Activated CD8-positive, alpha-beta memory T cell treated with anti-CD3 and anti-CD28 coated beads for 1 hour (primary cell): Measurements from ENCODE around the gene VEGFA.

Experiments
- DNase-seq, 2 donors: peaks; one replicate each; pipeline ENCODE4 v3.0.0-alpha.2; 2020; ENCODE audit warnings: low read depth in 1 of 2; ENCODE audit errors: extremely low read depth in 1 of 2

VEGFA gene

GRCh38 chr6:43738877-43739641, 31.0 kb upstream of the VEGFA start:
- no peak for DNase-seq

GRCh38 chr6:43739642-43740091, 30.3 kb upstream of the VEGFA start:
- no peak for DNase-seq

DNA sequence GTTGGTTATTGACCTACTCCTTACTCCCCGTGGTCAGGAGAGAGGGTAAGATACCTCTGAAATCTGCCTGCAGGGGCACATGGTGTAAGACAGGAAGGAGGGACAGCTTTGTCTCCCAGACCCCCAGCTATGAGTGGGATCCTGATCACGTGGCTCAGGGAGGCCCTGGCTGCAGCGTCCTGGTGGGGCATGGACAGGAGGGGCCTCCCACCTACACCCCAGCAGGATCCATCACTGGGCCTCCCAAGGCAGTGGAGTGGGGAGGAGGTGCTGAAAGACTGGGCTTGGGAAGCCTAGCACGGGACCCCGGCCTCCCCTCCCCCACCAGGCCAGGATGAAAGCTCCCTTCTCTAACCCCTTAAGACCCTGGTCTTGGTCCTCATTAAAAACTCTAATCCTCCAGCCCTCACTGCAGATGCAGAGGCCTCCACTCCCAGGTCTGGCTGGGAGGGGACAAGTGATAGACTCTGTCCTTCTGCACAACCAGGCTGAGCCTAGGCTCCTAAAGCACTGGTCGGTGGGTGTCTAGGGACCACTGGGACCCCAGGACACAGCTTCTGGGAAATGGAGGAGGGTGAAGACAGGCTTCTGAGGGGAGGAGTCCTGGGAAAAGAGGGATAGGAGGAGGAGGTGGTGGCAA, 29.6 kb upstream of the VEGFA start:
- no peak for DNase-seq

DNA sequence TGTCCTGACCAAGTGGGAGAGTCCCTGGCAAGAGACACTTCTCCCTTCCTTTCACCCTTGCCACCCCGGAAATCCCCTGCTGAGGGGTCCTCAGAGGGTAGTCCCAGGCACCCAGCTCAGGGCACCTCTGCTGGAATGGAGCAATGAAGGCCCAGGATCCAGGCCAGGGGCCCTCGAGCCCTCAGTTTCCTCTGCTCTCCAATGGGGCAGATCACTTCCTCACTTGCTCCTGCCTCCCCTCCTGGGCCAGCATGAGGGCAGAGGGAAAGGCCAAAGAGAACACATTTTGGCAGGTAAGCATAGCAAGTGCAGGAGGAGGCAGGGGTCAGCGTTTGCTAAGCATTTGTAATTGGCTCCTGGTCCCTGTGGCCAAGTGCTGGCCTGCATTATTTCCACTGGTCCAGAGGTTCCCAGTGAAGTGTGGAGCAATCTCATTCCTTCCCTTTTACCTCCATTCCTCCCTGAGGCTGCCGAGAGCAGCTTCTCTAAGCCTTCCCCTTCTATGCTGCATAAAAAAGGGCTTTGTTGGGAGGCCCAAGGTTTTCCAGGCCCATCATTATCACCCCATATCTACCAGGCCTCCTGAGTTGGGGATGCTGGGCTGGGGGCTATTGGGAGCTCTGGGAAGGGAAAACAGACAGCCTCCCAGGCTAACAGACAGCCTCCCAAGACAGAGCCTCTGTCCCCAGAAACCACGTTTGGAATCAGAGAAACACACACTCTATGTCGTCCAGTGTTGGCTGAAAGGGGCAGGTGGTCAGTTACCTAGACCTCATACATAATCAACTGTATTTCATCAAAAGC, 28.8 kb upstream of the VEGFA start:
- no peak for DNase-seq

DNA sequence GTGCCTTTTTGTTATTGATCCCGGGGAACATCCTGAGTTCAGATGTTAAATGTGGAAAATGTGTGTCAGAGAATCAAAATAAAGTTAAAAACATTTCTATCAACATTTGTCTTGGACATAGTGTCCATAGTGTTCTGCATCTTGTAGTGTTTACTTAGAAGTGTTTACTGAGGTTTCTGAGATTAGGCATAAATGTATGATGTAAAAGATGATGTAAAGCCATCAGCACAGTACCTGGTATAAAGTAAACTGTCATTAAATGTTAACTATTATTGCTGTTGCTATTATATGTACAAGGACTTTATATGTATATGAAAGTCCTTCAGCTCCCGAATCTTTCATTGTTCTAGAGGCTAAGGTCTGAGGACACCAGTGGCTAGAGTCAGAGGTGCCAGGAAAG, 28.2 kb upstream of the VEGFA start:
- no peak for DNase-seq

GRCh38 chr6:43742285-43742684, 27.7 kb upstream of the VEGFA start:
- DNase-seq = no peak

GRCh38 chr6:43742931-43743632, 26.9 kb upstream of the VEGFA start:
- no peak for DNase-seq

DNA sequence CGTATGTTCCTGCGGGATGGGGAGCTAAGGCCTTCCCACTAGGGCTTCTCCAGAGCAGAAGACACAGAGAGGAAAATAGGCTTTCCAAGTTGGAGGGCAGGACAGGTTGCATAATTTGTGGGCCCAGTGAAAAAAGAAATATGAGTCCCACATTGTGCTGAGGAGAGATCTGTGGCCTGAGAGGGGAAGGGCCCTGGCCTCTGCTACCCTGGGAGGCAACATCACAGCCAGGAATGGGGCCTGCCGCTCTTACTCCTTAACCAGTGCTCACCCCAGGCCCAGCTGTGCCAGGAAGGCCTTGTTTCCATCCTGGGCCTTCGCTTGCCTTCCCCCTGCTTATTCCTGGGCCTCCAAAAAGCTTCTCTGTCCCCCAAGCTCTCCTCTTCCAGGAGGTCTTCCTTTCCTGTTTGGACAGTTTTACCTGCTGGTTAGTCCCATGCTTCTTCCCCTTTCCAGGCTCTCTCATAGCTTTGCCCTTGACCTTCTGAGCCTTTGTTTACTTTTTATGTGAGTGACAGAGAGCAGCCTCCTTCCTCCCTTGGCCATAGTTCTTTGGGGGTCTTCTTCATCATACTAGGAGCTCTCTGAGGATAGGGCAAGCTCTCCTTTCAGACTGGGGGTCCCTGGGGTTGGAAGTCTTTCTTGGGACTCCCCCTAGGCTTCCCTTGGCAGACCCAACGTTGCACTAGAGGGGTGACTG, 26.2 kb upstream of the VEGFA start:
- no peak for DNase-seq

GRCh38 chr6:43744491-43744890, 25.5 kb upstream of the VEGFA start:
- DNase-seq = no peak

DNA sequence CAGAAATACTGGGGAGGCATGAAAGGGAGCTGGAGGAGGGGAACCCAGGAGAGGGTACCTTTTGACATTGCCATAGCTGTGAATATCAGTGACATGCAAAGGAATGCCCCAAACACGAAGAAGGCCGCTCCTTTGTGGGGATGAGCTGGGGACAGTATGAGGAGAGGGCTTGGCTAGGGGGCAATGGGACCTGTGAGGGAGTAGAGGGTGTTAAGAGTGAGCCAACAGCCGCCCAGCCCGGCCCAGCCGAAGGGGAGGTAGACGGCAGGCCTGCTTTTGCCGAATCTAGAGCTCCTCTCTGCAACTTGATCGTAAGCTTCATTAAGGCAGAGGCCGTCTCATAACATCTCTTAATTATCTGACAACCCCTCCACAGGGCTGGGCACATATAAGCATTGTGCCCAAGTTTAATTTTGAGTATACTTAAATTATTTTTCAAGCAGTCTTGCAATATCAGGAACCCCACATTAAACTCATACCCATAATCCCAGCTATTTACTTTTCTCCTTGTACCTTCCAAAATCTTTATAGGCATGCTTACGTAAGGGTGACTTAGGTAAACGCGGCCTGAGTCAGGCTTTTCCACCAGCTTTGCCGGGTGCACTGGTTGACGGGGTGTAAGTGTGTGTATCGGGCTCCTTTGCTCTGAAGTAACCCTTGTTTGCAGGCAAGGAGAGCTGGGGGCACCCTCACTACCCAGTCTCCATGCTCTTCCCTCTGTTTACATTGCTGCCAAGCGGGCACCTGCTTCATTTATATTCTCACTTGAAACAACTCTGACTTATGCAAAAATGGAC, 24.9 kb upstream of the VEGFA start:
- no peak for DNase-seq

DNA sequence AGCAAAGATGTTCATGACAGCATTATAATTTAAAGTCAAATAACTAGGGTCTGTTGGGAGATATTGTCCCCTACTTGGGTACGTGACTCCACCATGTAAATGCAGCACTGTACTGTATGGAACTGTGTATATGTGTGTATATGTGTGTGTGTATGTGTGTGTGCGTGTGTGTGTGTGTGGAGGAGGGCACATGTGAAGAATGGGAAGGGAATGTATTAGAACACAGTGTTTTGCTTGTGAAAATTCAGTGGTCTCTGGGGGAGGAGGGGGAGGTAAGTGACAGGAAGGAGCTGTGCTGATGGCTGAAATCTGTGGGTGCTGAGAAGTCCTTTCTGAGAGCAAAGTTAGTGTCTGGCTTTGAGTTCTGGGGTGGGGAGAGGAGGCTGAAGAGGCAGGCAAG, 23.9 kb upstream of the VEGFA start:
- no peak for DNase-seq

DNA sequence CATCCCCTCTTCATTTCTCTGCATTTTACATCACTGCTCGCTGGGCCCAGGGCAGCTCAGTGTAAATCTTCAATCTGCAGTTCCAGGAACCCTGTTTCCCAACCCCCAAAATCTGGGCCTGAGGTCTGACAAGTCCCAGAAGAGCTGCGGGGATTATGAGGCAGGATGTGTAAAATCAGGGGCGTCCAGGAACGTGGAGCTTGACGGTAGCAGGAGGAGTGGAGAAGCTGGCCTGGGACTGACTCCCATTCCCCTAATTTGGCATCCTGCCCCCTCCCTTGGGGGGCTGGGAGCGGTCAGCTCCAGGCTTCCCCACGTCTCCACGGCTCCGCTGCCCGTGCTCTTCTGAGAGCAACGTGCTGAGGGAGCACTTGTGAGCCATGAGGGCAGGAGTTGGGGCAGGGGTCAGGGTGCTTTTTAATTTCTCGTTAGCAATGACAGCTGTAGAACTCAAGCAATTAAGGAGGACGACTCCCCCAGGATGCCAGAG, 23.4 kb upstream of the VEGFA start:
- DNase-seq = no peak

DNA sequence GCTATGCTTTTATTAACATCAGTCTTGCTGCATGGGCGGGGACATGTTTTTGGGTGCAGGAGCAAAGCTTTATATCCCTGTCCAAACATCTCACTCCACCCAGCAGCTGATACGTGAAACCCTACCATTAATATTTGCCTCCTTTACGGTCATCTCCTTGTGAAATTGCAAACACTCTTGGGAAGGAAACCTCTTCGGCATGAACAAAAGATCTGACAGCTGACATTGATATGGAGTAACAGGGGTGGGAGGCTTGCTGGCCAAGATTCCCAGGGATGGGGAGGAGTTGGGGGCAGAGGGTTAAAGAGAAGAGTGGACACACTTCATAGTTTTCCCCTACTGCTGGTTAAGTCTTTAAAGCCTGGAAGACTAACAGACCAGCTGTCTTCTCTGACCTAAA, 22.2 kb upstream of the VEGFA start:
- no peak for DNase-seq

DNA sequence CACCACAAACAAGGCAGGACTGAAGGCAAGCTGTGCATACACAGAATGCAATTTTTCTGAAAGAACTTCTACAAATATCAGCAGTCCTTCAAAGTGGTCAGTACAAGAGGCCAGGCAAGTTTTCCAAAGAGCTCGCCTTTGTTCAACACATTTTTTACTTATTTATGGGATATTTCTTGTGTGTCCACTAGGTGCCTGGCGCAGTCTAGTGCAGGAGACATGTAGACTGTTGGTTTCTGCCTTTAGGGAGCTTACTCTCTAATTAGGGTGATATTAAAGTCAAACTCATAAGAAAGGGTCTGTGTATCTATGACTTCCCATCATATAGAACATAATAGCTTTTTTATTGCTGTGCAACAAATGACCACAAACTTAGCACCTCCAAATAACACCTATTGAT, 21.2 kb upstream of the VEGFA start:
- DNase-seq = no peak

GRCh38 chr6:43749461-43749860, 20.6 kb upstream of the VEGFA start:
- DNase-seq = no peak

DNA sequence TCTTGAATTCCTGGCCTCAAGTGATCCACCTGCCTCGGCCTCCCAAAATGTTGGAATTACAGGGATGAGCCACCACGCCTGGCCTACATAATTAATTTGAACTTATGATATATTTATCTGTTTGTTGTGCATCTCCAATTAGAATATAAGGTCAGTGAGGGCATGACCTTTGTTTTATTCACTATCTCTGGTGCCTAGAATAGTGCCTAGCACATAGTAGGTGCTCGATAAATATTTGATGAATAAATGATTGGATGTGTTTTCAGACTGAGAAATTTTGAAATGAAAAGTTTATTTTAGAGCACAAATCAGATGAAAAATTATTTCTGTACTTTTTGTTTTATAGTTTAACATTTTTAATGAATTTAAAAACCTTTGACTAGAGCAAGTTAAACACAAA, 19.4 kb upstream of the VEGFA start:
- DNase-seq = no peak

DNA sequence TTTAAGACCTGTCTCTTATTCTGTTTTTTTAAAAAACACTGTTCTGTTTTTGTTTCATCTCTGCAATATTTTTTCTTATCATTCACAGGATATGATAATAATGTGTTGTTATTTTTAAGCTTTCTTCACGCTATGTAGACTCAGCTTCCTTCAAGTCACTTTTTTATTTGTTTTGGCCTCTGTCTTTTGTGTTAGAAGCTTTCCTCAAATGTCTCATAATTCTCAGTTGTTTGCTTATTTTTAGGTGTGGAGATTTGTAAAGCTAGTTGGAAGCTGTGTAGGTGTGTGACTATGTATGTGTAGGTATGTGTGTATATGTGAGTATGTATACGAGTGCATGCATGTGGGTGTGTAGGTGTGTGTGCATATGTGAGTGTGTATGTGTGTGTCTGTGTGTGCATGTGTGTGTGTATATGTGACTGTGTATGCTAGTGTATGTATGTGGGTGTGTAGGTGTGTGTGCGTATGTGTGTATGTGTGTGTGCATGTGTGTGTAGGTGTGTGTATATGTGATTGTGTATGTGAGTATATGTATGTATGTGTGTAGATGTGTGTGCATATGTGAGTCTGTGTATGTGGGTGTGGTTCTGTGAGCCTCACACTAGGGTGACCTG, 16.3 kb upstream of the VEGFA start:
- DNase-seq = no peak

GRCh38 chr6:43757966-43758616, 11.9 kb upstream of the VEGFA start:
- DNase-seq = no peak

DNA sequence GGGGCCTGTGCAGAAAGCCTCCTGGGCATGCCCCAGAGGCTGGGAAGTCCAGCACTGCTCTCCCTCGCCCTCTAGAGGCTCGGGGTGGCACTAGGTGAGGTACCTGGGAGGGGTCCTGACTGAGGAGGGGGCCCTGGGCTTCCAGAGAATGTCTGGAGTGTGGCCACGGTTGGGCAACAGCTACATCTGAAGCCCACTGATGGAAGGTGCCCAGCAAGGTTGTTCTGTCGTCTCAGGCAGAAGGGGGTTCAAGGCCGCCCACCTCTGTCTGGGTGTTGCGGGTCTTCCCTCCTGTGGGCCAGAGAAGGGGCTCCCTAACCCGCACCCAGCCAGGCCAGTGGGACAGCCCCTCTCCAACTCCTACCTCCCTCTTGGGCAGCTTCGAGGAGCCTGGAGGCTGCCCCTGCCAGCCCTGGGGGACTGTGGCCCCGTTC, 11.4 kb upstream of the VEGFA start:
- DNase-seq = no peak
